ENCODE results near the gene MLX. TPM values are rescaled to one million over a fixed set of nuclear protein-coding genes. Genes with fewer than 3 reads are reported as not detected.

The MLX gene
- total RNA-seq, 1 donor from 2014 or later: 26.5 TPM

GRCh38 chr17:42522798-42523278, 44.1 kb upstream of the MLX start:
- Histone ChIP-seq H2AFZ (ENCODE audit: low read depth, low read length) (no peak overlapping the region), H3K4me1 (ENCODE audit: insufficient read depth, low read length) (peaks cover 70% of the 10 kb centered on the region), H3K4me3 (ENCODE audit: insufficient read depth, low read depth, low read length) (no peak overlapping the region), H4K20me1 (ENCODE audit: insufficient read depth, low read length) (no peaks in the 10 kb centered on the region), H3K79me2 (ENCODE audit: insufficient read depth, low read length) (no peaks in the 10 kb centered on the region), H3K9ac (ENCODE audit: low read length) (no peak overlapping the region), H3K4me2 (ENCODE audit: low read length) (no peak overlapping the region), H3K27ac (ENCODE audit: low read depth, low read length) (no peak overlapping the region), H3K27me3 (ENCODE audit: insufficient read depth, low read length) (no peaks in the 10 kb centered on the region), H3K36me3 (ENCODE audit: insufficient read depth, low read length) (no peaks in the 10 kb centered on the region), H3K9me3 (ENCODE audit: insufficient read depth, low read depth, low read length) (no peaks in the 10 kb centered on the region)
- TF ChIP-seq EZH2 (IDR thresholded peaks at IDR 0.05; ENCODE audit: insufficient read depth, low read length): no peak
- TF ChIP-seq CTCF (IDR thresholded peaks at IDR 0.05; ENCODE audit: insufficient read depth, low read depth, low read length): no peak
- FAIRE-seq (no peak), DNase-seq (ENCODE audit: low read depth) (no peak)
- H3K27me3 Mint-ChIP-seq (ENCODE audit: low read depth, unreplicated experiment): no peaks in the 10 kb centered on the region
- H3K36me3 Mint-ChIP-seq (ENCODE audit: low read depth, unreplicated experiment): peaks cover 11% of the 10 kb centered on the region
- H3K4me3 Mint-ChIP-seq (ENCODE audit: unreplicated experiment): no peak overlapping the region
- no peaks in the 10 kb centered on the region for H3K9me3 Mint-ChIP-seq (ENCODE audit: unreplicated experiment)
- peak overlapping the region; percentile 89 for H3K27ac Mint-ChIP-seq (ENCODE audit: unreplicated experiment)
- H3K4me1 Mint-ChIP-seq (ENCODE audit: low read depth, unreplicated experiment): peaks cover 77% of the 10 kb centered on the region

DNA sequence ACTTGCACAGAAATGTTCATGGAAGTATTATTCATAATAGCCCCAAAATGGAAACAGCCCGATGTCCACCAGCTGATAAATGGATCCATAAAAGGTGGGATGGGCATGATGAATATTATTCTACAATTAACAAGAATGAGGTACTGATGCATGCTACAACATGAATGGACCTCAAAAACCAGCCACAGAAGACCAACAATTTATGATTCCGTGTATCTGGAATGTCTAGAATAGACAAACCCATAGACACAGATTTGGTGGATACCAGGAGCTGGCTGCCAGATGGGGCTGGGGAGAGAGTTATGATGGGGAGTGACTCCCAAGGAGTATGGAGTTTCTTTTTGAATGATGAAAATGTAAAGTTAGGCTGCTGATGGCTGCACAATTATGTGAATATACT, 41.7 kb upstream of the MLX start:
- peak overlapping the region; percentile 30 for H3K27ac ChIP-seq (ENCODE audit: low read depth, low read length)
- DNase-seq (ENCODE audit: low read depth): peak; percentile 95
- H3K4me1 Mint-ChIP-seq (ENCODE audit: low read depth, unreplicated experiment): peaks cover 57% of the 10 kb centered on the region

More for the DNA sequence above, 41.7 kb upstream of the MLX start:
- Histone ChIP-seq H3K27me3 (ENCODE audit: insufficient read depth, low read length) (no peaks in the 10 kb centered on the region), H3K4me3 (ENCODE audit: insufficient read depth, low read depth, low read length) (no peak overlapping the region), H3K9me3 (ENCODE audit: insufficient read depth, low read depth, low read length) (no peaks in the 10 kb centered on the region), H3K36me3 (ENCODE audit: insufficient read depth, low read length) (no peaks in the 10 kb centered on the region), H2AFZ (ENCODE audit: low read depth, low read length) (no peak overlapping the region), H3K4me1 (ENCODE audit: insufficient read depth, low read length) (peaks cover 48% of the 10 kb centered on the region), H4K20me1 (ENCODE audit: insufficient read depth, low read length) (no peaks in the 10 kb centered on the region), H3K9ac (ENCODE audit: low read length) (no peak overlapping the region), H3K79me2 (ENCODE audit: insufficient read depth, low read length) (no peaks in the 10 kb centered on the region), H3K4me2 (ENCODE audit: low read length) (no peak overlapping the region)
- TF ChIP-seq CTCF (IDR thresholded peaks at IDR 0.05; ENCODE audit: insufficient read depth, low read depth, low read length): no peak
- TF ChIP-seq EZH2 (IDR thresholded peaks at IDR 0.05; ENCODE audit: insufficient read depth, low read length): no peak
- Mint-ChIP-seq H3K4me3 (ENCODE audit: unreplicated experiment) (peak overlapping the region; percentile 69), H3K36me3 (ENCODE audit: low read depth, unreplicated experiment) (peaks cover 11% of the 10 kb centered on the region), H3K27me3 (ENCODE audit: low read depth, unreplicated experiment) (no peaks in the 10 kb centered on the region), H3K27ac (ENCODE audit: unreplicated experiment) (peak overlapping the region; percentile 97), H3K9me3 (ENCODE audit: unreplicated experiment) (no peaks in the 10 kb centered on the region)
- FAIRE-seq: no peak
